M059J (cell line): ENCODE measurements around the gene SELP. TPM values are rescaled to one million over a fixed set of nuclear protein-coding genes. Genes with fewer than 3 reads are reported as not detected.
A peak's percentile ranks its signal among the peaks of the same experiment; 100 is the strongest.

Experiments
- DNase-seq: peaks from one replicate; pipeline ENCODE4 v3.0.0-alpha.2; 2012; ENCODE audit warnings: low read depth
- total RNA-seq: library from RNA; depleted of rRNA; stranded (reverse); fragments of >200 nt; shearing (Covaris generic); gene quantifications from 2 replicates; pipeline ENCODE4 v1.2.3, GENCODE V29; 2014

Gene SELP
- total RNA-seq, 1 experiment from 2014 or later = not detected

DNA sequence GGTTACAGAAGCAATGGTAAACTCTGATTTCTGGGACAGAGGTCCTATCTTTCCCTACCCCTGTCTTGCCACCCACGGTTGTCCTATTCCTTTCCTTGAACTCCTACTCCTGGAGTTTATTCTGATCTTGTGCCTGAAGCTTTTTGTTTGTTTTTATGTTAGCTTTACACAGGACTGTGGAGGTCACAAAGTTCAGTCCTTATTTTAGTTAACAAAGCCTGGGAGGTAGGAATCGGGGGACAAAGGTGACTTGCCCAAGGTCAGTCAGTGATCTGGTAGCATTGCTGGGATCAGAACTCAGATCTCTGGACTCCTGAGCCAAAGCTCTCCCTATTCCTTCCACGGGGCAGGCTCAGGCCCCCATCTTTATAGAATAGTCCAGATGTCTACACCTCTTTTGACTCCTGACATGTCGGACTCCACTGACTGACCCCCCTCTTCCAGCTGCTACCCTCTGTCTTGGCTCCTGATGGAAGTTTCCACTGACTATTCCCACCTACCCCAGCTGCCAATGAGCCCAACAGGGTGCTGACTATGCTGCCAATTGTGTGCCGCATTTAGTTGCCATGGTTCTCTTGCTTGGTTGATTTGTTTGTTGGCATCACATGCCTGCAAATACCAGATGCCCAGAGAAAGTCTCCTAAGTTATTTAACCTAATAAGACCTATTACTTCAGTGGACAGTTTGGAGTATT, 53.5 kb downstream of the SELP start:
- no peak for DNase-seq

DNA sequence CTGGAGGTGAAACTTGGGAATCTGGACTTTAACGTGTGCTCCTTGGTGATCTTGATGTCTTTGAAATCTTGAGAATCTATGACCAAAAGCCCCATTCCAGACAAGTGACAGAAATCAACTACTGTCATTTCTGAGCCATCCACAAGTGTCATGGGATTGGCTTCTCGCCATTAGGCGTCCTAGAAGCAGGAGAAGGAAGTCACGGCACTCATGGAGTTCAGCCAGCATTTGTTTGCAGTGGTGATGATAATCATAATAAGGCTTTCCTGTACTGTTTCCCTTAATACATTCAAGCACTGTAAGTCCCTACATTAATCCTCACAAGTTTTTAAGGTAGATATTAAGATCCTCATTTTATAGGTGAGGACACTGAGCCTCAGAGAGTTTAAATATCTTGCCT, 55.6 kb downstream of the SELP start:
- DNase-seq = no peak

DNA sequence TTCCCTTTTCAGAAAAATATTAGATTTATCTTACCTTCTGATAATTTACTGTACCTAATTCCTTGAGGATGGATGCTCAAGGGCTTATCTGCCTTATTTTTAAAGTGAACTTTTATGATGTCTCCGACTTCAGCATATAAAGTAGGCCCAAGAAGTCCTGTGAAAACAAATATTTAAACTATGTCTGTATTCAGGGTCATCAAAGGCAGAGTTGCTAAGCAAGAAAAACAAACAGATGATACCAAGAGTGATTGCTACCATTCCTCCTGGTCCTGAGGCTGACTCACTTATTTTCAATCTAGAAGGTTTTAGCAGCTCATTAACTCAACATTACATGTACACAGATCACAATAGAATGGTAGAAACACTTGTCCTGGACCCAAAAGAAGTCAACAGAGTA, 57.7 kb downstream of the SELP start:
- peak; percentile 44 for DNase-seq

DNA sequence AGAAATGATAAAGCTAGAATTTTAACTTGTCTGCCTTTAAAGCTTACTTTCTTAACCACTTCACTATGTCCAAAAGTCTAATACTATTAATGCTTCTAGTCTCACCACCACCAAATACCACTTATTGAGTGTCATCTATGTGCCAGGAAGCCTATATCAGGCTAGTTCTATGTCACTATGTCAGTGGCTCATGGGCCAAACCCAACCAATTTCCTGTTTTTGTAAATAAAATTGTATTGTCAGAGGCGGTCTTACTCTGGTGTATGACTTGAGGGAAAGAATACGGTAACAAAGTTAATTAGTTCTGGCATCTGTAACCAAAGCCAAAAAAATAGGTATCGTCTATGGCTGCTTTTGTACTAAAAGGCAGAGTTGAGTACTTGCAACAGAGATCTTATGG, 58.5 kb downstream of the SELP start:
- no peak for DNase-seq

DNA sequence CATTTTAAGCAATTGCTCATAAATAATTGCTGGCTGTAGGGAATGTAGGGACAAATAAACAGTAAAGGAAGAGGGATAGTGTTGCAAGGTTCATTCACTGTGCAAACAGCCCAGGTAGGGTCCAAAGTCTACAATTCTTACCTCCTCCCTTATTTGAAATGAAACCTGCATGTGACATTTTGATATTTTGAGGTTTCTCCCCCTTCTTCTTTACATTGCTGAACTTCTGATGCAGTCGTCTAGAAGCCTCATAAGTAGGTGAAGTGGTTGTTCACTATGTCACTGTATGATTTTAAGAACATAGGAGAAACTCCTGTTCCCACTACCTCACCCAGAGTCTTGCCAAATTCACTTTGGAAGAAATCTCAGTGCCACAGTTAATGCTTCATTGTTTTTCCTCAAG, 59.8 kb downstream of the SELP start:
- DNase-seq = no peak

DNA sequence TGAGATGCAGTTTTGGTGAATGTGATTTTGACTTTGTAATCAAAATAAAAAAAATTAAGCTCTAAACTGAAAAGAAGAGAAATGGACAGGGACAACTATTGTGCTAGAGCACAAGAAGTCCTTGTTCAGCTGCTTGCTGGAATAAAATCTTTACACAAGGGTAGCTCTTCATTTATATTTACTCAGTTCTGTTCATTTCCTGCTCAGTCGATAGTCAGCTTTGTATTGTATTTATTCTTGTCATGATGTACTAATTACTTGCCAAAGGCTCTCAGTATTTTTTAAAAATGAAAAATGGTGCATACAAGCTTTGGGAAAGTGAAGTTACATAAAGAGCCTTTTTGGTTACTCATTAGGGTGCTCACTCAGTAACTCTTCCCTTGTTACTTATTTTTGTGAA, 61.4 kb downstream of the SELP start:
- DNase-seq = no peak

DNA sequence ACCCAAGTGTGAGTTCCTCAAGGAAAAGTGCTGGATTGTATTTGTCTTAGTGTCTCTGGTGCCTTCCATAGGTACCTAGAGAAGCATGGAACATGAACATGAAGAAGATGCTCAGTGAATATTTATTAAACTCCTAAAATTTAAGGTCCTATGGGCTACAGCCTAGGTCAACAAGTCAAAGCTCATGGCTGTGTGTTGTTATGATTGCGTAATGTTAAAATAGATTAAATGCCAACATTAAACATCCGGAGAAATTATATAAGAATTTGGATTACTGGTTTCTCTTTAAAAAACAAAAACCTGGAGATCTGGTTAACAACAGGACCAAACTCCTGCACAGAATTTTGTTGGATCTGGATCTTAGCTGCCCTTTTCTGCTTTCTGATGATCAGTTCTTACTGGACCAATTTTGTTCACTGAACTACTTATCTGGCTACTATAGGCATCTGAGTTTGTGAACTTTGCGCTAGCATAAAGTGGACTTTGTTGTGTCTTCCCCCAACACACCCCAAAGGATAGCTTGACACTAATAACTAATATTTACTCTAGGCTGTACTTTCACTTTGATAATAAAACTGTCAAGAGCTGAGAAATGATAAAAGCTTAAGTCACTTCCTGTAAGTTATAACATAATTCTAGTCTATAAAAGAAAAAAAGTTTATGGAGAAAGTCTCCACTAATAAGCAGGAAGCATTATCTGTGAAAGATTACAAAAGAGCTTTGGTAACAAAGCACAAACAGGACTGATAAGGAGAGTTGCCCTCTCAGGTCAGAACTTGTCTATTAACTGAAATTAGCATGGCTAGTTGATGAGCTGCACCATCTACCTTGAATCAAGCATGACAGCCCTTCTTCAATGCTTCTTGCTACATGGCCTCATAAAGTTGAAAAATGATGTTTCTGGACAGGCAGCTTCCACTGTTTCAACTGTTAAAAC, 64.3 kb downstream of the SELP start:
- DNase-seq = no peak

DNA sequence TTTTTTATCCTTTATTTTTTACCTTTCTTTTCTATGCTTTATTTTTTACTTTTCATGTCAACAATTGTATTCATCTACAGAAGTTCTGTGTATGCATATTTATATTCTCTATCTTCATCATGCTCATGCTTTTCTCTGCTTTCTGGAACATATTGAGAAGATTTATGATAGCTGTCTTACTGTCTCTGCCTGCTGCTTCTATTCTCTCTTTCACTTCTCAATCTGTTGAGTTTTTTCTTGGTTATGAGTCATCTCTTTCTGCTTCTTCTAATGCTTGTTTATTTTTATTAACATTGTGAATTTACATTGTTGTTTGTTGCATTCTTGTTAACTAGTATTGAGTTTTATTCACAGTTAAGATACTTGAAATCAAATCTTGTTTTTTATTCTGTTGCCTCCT, 66.3 kb downstream of the SELP start:
- no peak for DNase-seq

DNA sequence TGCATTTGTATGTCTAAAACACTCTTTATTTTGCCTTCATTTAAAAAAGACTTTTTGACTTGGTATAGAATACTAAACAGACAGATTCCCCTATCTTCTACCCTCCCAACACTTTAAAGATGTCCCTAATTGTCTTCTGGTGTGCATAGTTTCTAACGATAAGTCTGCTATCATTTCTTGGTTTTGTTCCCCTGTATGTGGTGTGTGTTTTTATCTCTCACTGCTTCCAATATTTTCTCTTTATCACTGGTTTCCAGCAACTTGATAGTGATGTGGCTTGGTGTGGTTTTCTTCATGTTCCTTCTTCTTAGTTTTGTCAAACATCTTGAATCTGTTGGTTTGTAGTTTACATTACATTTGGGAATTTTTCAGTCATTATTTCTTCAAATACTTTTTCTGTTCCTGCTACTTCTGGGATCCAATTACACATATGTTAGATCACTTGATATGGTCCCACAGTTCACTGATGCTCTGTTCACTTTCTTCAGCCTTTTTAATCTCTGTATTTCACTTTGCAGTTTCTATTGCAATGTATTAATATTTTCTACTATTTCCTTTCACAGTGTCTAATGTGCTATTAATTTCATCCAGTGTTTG, 66.8 kb downstream of the SELP start:
- no peak for DNase-seq

DNA sequence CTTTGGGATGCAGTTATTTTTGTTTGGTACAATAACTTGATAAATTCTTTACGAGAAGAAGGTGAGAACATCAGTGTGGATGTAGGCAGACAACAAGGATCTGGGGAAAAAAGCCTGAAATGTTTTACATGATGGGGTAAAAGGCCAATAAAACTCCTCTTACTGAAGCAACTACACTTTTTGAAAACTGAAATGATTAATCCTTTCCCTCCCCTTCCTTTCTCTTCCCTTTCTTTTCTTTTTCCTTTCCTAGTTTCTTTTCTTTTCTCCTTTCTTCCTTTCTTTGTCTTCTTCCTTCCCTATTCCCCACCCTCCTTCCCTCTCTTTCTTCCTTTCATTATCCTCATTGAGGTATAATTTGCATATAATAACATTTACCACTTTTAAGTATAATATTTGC, 68.2 kb downstream of the SELP start:
- no peak for DNase-seq

DNA sequence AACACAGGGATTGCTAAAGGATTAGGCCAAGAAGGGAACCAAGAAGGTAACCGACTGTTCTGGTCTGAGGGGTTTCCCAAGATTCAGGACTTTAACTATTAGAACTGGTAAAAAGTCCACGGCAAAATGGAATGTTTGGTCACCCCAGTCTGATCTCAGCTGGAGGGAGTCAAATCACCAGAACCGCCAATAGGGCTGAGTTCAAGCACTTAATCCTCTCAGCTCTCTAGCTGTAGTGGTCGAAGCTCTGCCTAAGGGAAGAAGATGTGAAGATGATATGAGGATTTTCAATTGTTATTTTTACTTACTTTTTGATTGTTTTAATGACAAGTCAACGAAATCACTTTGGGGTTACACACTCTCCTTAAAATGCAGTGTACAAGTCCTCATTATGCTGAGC, 72.8 kb downstream of the SELP start:
- DNase-seq = no peak

DNA sequence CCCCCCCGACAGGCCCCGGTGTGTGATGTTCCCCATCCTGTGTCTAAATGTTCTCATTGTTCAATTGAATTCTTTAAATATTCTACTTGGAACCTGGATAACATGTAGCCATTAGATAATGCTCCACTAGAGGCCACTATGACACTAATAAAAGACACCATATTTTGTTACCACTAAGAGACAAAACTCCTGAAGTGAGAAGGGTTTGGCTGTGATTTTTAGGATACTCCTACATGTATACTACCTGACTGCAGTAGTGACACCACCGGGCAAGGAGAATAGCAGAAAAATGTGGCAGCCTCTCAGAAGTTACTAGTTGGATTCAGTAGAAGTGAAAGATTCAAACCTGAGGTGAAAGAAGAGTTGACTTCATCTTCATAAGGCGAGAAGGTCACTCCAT, 79.6 kb downstream of the SELP start:
- peak; percentile 42 for DNase-seq

DNA sequence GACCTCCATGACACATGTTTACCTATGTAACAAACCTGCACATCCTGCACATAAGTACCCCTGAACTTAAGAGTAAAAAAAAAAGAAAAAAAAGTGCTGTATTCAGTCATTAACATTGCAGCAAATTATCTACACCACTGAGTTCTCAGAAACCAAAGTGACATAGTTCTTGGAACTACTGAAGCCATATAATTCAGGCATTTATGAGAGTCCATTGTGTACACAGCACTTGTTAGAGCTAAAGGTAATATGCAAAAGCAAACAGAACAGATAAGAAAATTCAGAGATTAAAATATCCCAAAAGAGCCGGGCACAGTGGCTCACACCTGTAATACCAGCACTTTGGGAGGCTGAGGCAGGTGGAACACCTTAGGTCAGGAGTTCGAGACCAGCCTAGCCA, 81.6 kb downstream of the SELP start:
- DNase-seq = no peak

DNA sequence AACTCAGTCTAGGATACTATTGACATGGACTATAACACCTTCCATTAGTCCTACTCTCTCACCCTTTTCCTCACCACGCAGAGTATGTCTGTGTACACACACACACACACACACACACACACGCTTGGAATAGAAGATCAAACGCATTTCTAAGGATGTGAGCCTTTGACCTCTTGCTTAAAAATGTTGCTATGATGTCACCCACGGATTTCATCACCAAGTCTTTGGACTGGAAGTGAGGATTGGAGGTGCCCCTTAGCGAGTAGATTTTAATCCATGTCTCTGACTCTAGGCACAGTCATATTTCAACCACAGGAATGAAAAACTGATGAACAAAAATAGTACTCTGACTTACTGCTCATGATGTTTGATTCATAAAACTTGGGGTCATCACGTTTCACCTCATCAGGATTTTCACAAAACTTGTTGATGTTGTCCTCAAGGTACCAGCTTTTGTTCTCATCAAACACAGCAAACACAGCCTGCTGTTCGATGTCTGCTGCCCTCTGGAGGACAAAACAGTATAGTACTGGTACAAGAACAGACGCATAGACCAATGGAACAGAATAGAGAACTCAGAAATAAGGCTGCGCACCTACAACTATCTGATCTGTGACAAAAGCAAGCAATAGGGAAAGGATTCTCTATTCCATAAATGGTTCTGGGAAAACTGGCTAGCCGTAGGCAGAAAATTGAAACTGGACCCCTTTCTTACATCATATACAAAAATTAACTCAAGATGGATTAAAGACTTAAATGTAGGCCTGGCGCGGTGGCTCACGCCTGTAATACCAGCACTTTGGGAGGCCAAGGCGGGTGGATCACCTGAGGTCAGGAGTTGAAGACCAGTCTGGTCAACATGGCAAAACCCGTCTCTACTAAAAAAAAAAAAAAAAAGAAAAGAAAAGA, 83.6 kb downstream of the SELP start:
- peak; percentile 76 for DNase-seq

DNA sequence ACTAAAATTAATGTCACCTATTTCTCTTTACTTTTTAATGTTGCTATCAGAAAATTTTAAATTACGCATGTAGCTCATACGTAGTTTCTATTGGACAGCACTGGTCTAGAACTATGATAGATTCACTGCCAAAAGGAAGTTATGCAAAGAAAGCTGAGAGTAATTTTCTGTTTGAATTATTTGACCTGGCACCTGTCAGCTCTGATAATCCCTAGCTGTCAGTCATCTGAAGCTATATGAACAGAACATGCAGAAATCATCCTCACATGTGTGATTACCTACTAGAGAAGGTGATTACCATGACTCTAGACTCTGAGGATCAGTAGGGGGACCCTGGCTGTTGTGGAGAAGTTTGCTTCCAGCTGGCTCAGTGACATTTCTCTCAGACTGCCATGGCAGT, 84.5 kb downstream of the SELP start:
- DNase-seq = no peak

DNA sequence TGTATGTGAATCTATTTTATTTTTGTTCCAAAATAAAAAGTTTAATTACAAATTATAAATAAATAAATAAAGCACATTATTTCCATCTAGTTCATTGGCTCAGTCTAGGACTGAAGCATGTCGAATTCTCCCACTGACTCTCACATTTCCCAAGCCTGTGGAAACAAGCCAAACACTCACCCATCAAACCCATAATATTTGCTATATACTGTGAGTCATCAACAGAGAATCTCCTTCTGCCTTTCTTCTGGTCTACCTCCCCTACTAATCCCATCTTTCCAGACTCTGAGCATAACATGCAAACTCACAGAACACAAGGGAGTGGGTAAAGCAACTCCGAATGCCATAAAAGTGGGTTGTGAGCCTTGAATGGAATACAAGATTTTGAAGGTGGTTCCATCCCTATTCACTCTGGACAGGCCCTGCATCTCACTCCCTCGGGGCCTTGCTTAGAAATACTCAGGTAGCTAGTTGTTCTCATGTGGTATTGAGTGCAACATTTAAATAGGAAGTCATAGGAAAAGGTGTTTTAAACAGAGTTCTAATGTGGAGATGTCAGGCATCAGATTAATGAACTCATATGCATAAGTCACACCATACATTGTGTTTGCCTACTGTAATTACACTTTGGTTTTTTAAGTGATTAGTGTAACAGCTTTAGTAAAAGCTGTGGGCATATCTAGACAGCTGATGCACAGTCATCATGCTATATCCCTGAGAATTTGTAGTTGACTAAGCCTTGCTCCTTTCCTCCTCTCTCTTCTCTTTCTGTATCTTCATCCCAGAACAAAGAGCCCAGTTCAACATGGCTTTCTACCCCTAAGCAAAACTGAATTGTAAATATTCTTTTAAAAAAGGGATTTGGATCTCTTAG, 90.7 kb downstream of the SELP start:
- peak; percentile 95 for DNase-seq
